PC-3 (cell line): ENCODE data around the gene NPLOC4.

Experiments used
- EZH2phosphoT487 ChIP-seq: fragments of 300-600 bp; sonication (generic); IDR thresholded peaks from 2 replicates; pipeline ENCODE4 v1.6.1; 2018; ENCODE audit warnings: mild to moderate bottlenecking, antibody characterized with exemption, low read length, borderline replicate concordance
- TF ChIP-seq, protein P1 (sequence below): fragments of 300-600 bp; sonication (generic); conservative IDR thresholded peaks from 2 replicates; pipeline ENCODE4 v1.5.1; 2017; ENCODE audit warnings: antibody characterized with exemption, low read depth, mild to moderate bottlenecking, low read length

DNA sequence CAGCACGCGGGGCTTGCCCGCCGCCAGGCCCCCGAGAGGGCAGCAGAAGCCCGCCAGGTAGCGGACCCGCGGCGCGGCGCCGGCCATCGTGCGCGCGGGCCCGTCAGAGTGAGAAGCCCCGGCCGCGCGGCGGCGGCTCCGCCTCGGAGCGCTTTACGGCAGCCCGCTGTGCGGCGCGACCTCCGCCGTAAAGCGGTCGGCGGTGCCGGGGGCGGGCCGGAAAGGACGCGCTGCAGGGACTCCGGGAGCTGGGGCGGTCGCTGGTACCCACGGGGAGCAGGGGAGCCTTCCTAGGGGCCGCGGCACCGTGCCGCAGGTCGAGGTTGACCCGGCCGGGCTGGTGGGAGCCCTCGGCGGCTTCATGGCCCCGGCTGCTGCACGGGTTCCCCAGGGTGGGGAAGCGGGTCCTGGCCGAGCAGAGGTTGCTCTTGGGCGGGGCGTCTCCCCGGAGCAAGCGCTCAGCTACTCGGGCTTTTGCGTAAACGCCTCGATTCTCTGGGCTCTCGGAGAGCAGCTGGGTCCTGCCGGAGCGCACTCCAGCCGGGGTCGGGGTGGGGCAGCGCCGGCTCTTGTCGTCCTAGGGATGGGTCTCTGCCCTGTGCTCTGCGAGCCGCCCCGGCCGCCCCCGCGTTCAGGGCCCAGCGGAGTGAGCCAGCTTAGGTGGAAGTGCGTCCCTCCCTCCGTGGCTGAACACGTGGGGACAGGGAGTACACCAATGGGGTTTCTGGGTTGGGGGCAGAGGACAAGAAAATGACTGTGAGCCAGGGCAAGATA is 84.5 kb downstream of the NPLOC4 start, which contains the start of gene FAAP100:
- TF ChIP-seq, protein P1, sequence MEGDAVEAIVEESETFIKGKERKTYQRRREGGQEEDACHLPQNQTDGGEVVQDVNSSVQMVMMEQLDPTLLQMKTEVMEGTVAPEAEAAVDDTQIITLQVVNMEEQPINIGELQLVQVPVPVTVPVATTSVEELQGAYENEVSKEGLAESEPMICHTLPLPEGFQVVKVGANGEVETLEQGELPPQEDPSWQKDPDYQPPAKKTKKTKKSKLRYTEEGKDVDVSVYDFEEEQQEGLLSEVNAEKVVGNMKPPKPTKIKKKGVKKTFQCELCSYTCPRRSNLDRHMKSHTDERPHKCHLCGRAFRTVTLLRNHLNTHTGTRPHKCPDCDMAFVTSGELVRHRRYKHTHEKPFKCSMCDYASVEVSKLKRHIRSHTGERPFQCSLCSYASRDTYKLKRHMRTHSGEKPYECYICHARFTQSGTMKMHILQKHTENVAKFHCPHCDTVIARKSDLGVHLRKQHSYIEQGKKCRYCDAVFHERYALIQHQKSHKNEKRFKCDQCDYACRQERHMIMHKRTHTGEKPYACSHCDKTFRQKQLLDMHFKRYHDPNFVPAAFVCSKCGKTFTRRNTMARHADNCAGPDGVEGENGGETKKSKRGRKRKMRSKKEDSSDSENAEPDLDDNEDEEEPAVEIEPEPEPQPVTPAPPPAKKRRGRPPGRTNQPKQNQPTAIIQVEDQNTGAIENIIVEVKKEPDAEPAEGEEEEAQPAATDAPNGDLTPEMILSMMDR: no peak
- no peak for TF ChIP-seq EZH2phosphoT487
